Measurements from ENCODE around the gene ZNF319.

The ZNF319 gene

GRCh38 chr16:58034128-58034685, 33.7 kb upstream of the ZNF319 start:
- Mint-ChIP-seq H3K27me3 (ENCODE audit: low read depth) (peaks cover 10% of the 10 kb centered on the region), H3K4me1 (peaks cover 17% of the 10 kb centered on the region), H3K27ac (peak overlapping the region in 1 of 3 experiments; percentile 43), H3K4me3 (no peak overlapping the region), H3K9me3 (no peaks in the 10 kb centered on the region), H3K36me3 (ENCODE audit: low read depth) (no peaks in the 10 kb centered on the region)
- no peak for TF ChIP-seq CTCF (IDR thresholded peaks at IDR 0.05; ENCODE audit: unreplicated experiment in 3 of 3)

GRCh38 chr16:58032710-58033293, 32.3 kb upstream of the ZNF319 start:
- H3K27ac Mint-ChIP-seq: peak overlapping the region in 1 of 3 experiments; percentile 76
- H3K27me3 Mint-ChIP-seq (ENCODE audit: low read depth): peaks cover 15% of the 10 kb centered on the region
- peaks cover 27% of the 10 kb centered on the region for H3K4me1 Mint-ChIP-seq
- H3K4me3 Mint-ChIP-seq: no peak overlapping the region
- no peak for TF ChIP-seq CTCF (IDR thresholded peaks at IDR 0.05; ENCODE audit: unreplicated experiment in 3 of 3)
- no peaks in the 10 kb centered on the region for H3K36me3 Mint-ChIP-seq (ENCODE audit: low read depth)
- H3K9me3 Mint-ChIP-seq: no peaks in the 10 kb centered on the region

- no peaks in the 10 kb centered on the region for H3K36me3 Mint-ChIP-seq (ENCODE audit: low read depth)
- no peaks in the 10 kb centered on the region for H3K9me3 Mint-ChIP-seq
- H3K27me3 Mint-ChIP-seq (ENCODE audit: low read depth): peaks cover 9% of the 10 kb centered on the region
- no peak overlapping the region for H3K4me3 Mint-ChIP-seq
- no peak overlapping the region for H3K27ac Mint-ChIP-seq
- H3K4me1 Mint-ChIP-seq: peaks cover 27% of the 10 kb centered on the region
- TF ChIP-seq CTCF (IDR thresholded peaks at IDR 0.05; ENCODE audit: unreplicated experiment in 3 of 3): no peak
Observed at GRCh38 chr16:58031016-58031800, 30.7 kb upstream of the ZNF319 start.

GRCh38 chr16:58030136-58030840, 29.8 kb upstream of the ZNF319 start:
- H3K9me3 Mint-ChIP-seq: no peaks in the 10 kb centered on the region
- H3K4me3 Mint-ChIP-seq: peak overlapping the region in 1 of 3 experiments; percentile 0
- peaks cover 9% of the 10 kb centered on the region for H3K27me3 Mint-ChIP-seq (ENCODE audit: low read depth)
- peaks cover 27% of the 10 kb centered on the region for H3K4me1 Mint-ChIP-seq
- H3K27ac Mint-ChIP-seq: no peak overlapping the region
- no peak for TF ChIP-seq CTCF (IDR thresholded peaks at IDR 0.05; ENCODE audit: unreplicated experiment in 3 of 3)
- no peaks in the 10 kb centered on the region for H3K36me3 Mint-ChIP-seq (ENCODE audit: low read depth)

GRCh38 chr16:58029410-58029809, 28.9 kb upstream of the ZNF319 start:
- TF ChIP-seq CTCF (IDR thresholded peaks at IDR 0.05; ENCODE audit: unreplicated experiment in 3 of 3): no peak
- H3K4me1 Mint-ChIP-seq: peaks cover 34% of the 10 kb centered on the region
- peak overlapping the region; percentile 58 to 70 (median 58) for H3K4me3 Mint-ChIP-seq
- H3K9me3 Mint-ChIP-seq: no peaks in the 10 kb centered on the region
- H3K27me3 Mint-ChIP-seq (ENCODE audit: low read depth): peaks cover 15% of the 10 kb centered on the region
- H3K36me3 Mint-ChIP-seq (ENCODE audit: low read depth): no peaks in the 10 kb centered on the region
- no peak overlapping the region for H3K27ac Mint-ChIP-seq

Measured in nephron (organoid).